Thyroid gland (tissue), 4 donors: ENCODE measurements around the gene ZNF618. TPM values are rescaled to one million over a fixed set of nuclear protein-coding genes. Genes with fewer than 3 reads are reported as not detected.

ENCODE experiments used
- DNase-seq, 2 donors: peaks; one replicate each; pipeline ENCODE4 v3.0.0-alpha.2; 2019
- H3K27ac ChIP-seq, 3 donors: fragments of 200-600 bp; sonication (generic); 1 replicate in 2 of 3; 2 replicates in 1 of 3; pipeline ENCODE4 v1.5.1; 2016 to 2019; ENCODE audit warnings: mild to moderate bottlenecking in 1 of 3, moderate library complexity in 1 of 3
- H3K27me3 ChIP-seq: fragments of 200-600 bp; sonication (generic); one replicate; pipeline ENCODE4 v1.5.1; 2019
- H3K36me3 ChIP-seq, 2 donors: fragments of 200-600 bp; sonication (generic); one replicate each; pipeline ENCODE4 v1.5.1; 2016 to 2019
- H3K4me1 ChIP-seq, 2 donors: fragments of 200-600 bp; sonication (generic); one replicate each; pipeline ENCODE4 v1.5.1; 2017 to 2019
- H3K4me3 ChIP-seq, 3 donors: fragments of 200-600 bp; sonication (generic); replicated peaks in 1 of 3; 1 replicate in 2 of 3; 2 replicates in 1 of 3; pipeline ENCODE4 v1.5.1; 2016; ENCODE audit warnings: mild to moderate bottlenecking in 1 of 3
- H3K9me3 ChIP-seq: fragments of 200-600 bp; sonication (generic); one replicate; pipeline ENCODE4 v1.5.1; 2017
- CTCF ChIP-seq, 6 experiments: fragments of 200-600 bp in 3 of 6; fragments of 450-650 bp in 3 of 6; sonication (generic) in 3 of 6; IDR thresholded peaks; one replicate each; pipeline ENCODE4 v1.5.1; 2016 to 2019; ENCODE audit warnings: antibody characterized with exemption in 6 of 6, mild to moderate bottlenecking in 2 of 6, inconsistent platforms in 1 of 6, moderate library complexity in 1 of 6
- POLR2A ChIP-seq, 2 donors: fragments of 450-650 bp; IDR thresholded peaks; one replicate each; pipeline ENCODE4 v1.6.1; 2017; ENCODE audit warnings: antibody characterized with exemption in 2 of 2, mild to moderate bottlenecking in 2 of 2, moderate library complexity in 1 of 2
- WGBS, 2 donors: methylation state at CpG; one replicate each; pipeline ENCODE4 v1.1.5; 2017; 5-methylcytosine and 5-hydroxymethylcytosine counted together
- intact Hi-C: fragments of 100-400 bp; cut with DNase I; formaldehyde crosslinking; loops from one replicate; pipeline ENCODE4 v1.15.1; 2023
- total RNA-seq, 4 donors: library from RNA; depleted of rRNA; stranded (reverse); fragments of >200 nt; gene quantifications; one replicate each; pipeline ENCODE4 v1.2.3, GENCODE V29; 2016

The ZNF618 gene
- total RNA-seq, 4 donors from 2014 or later = 9.9 to 17.5 (median 15.5) TPM

- intact Hi-C loops = no loop called here
Observed at GRCh38 chr9:113906411-113907110, 30.5 kb downstream of the ZNF618 start.

GRCh38 chr9:113907282-113907681 is 31.2 kb downstream of the ZNF618 start:
- TF ChIP-seq POLR2A (IDR thresholded peaks at IDR 0.05) (no peak), CTCF (IDR thresholded peaks at IDR 0.05) (no peak)
- Histone ChIP-seq H3K4me1 (peaks cover 8 to 35% of the 10 kb centered on the region in 2 donors), H3K4me3 (no peak overlapping the region), H3K27me3 (no peaks in the 10 kb centered on the region), H3K9me3 (no peaks in the 10 kb centered on the region), H3K36me3 (no peaks in the 10 kb centered on the region), H3K27ac (no peak overlapping the region)
- intact Hi-C loops = no loop called here
- 66 to 75% methylated on average over 5 of the region's 5 CpGs for WGBS, 2 donors
- DNase-seq = peak; percentile 39 to 53

More at GRCh38 chr9:113906411-113907110, 30.5 kb downstream of the ZNF618 start:
- no peak for DNase-seq
- H3K27me3 ChIP-seq = no peaks in the 10 kb centered on the region
- H3K36me3 ChIP-seq = no peaks in the 10 kb centered on the region
- WGBS, 2 donors = 71 to 78% methylated on average over 6 of the region's 6 CpGs
- H3K27ac ChIP-seq = no peak overlapping the region
- no peaks in the 10 kb centered on the region for H3K9me3 ChIP-seq
- peaks cover 8 to 28% of the 10 kb centered on the region in 2 donors for H3K4me1 ChIP-seq
- TF ChIP-seq CTCF (IDR thresholded peaks at IDR 0.05) (no peak), POLR2A (IDR thresholded peaks at IDR 0.05) (no peak)
- no peak overlapping the region for H3K4me3 ChIP-seq

GRCh38 chr9:113909421-113909820 is 33.3 kb downstream of the ZNF618 start:
- peak overlapping the region in 1 of 3 donors; percentile 5 for H3K27ac ChIP-seq
- TF ChIP-seq POLR2A (IDR thresholded peaks at IDR 0.05) (no peak), CTCF (IDR thresholded peaks at IDR 0.05) (no peak)
- 93 to 98% methylated on average over 9 of the region's 9 CpGs for WGBS, 2 donors
- intact Hi-C loops = no loop called here
- no peak for DNase-seq
- peaks cover 26 to 57% of the 10 kb centered on the region in 2 donors for H3K4me1 ChIP-seq
- H3K27me3 ChIP-seq = no peaks in the 10 kb centered on the region
- no peaks in the 10 kb centered on the region for H3K36me3 ChIP-seq
- no peaks in the 10 kb centered on the region for H3K9me3 ChIP-seq
- H3K4me3 ChIP-seq = no peak overlapping the region

DNA sequence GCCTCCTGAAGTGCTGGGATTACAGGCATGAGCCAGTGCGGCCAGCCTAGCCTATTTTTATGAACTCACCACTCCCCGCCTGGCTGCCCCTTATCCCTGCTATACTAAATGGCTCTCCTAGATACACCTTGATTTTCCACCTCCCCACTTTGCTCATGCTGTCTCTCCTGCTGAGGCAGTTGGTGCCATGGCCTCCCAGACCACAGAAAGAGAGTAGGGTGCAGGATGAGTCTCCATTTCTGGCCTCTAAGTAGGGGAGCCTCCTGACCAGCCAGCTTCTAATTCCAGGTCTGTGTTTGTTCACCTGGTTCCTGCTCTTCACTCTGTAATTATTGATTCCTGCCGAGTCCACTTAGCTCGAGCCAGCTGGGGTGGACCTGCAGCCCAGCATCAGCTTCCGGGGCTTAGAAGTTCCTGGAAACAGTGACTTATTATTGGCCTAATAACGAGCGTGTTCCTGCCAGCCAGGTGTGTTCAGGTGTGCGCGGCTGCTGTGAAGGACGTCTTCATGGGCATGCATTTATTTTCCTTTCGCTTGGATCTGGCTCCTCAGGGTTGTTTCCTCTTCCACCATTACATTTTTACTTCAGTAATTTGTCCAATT is 34.0 kb downstream of the ZNF618 start:
- Histone ChIP-seq H3K4me1 (peaks cover 28 to 60% of the 10 kb centered on the region in 2 donors), H3K27ac (peak overlapping the region in 2 of 3 donors; percentile 5 to 11), H3K4me3 (no peak overlapping the region), H3K27me3 (no peaks in the 10 kb centered on the region), H3K9me3 (no peaks in the 10 kb centered on the region), H3K36me3 (no peaks in the 10 kb centered on the region)
- intact Hi-C loops = no loop called here
- peak in 1 of 2 donors; percentile 21 for DNase-seq
- TF ChIP-seq POLR2A (IDR thresholded peaks at IDR 0.05) = no peak
- TF ChIP-seq CTCF (IDR thresholded peaks at IDR 0.05) = no peak
- WGBS, 2 donors = 64 to 67% methylated on average over 11 of the region's 11 CpGs
